Chondrocyte (in vitro differentiated cells): Measurements from ENCODE around the gene LRCH3. TPM values are rescaled to one million over a fixed set of nuclear protein-coding genes. Genes with fewer than 3 reads are reported as not detected.
A peak's percentile ranks its signal among the peaks of the same experiment; 100 is the strongest.
"Not testable (repeated sequence)": the region's sequence is repeated elsewhere in the genome, so short reads cannot be mapped to it uniquely, and the experiment has no call there.

Experiments used
- DNase-seq: peaks from one replicate; pipeline ENCODE4 v3.0.0; 2021; ENCODE audit warnings: mixed read lengths, low spot score
- H3K27ac Mint-ChIP-seq: one replicate; pipeline ENCODE4 v1.8.0; 2021; ENCODE audit warnings: mild to moderate bottlenecking, moderate library complexity, mixed read lengths; ENCODE audit not compliant: unreplicated experiment
- H3K27me3 Mint-ChIP-seq: 2 replicates; pipeline ENCODE4 v1.8.0; 2021; ENCODE audit warnings: low read depth, mixed read lengths
- H3K36me3 Mint-ChIP-seq: 2 replicates; pipeline ENCODE4 v1.8.0; 2021; ENCODE audit warnings: low read depth, mixed read lengths
- H3K4me1 Mint-ChIP-seq: 2 replicates; pipeline ENCODE4 v1.8.0; 2021; ENCODE audit warnings: low read depth, mild to moderate bottlenecking, mixed read lengths
- H3K4me3 Mint-ChIP-seq: one replicate; pipeline ENCODE4 v1.8.0; 2021; ENCODE audit warnings: mild to moderate bottlenecking, moderate library complexity, mixed read lengths; ENCODE audit not compliant: unreplicated experiment
- H3K9me3 Mint-ChIP-seq: 2 replicates; pipeline ENCODE4 v1.8.0; 2021; ENCODE audit warnings: low read depth, mixed read lengths
- total RNA-seq: library from RNA; stranded (reverse); gene quantifications from 3 replicates; pipeline ENCODE4 v1.2.1, GENCODE V29; 2021
- TF ChIP-seq, protein P1 (sequence below): fragments of 200-600 bp; sonication (generic); IDR thresholded peaks from 2 replicates; pipeline ENCODE4 v1.5.0; 2021; ENCODE audit warnings: antibody characterized with exemption, mild to moderate bottlenecking, moderate library complexity

The LRCH3 gene
- total RNA-seq, 1 donor from 2014 or later, result 49.8 TPM

DNA sequence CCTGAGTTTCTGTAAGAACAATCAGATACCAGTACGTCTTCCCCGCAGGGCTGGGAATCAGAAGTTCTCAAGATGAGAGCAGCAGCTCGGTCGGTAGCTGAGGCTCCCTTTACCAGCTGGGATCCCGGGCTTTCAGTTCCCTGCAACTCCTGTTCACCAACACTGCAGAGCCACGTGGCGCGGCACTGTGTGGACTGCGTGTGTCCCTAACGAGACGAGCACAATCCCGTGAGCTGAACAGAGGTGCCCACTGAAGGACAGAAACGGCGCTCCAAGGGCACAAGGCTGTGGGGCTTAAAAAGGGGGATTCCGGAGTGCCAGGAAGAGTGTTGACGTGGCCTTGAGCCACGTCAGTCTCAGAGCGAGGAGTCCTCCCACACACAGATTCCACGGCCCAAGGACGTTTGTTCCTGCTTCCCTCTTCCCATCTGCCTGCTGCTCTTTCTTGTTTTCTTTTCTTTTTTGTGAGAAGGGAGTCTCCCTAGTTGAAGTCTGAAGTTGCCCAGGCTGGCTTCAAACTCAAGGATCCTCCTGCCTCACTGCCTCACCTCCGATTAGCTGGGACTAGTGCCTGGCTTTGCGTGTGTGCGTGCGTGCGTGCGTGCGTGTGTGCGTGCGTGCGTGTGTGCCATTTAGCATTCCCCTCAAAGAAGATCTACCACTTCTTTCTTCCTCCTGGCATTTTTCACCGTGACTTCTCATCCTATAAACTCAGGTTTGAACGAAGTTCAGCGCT, 121.9 kb downstream of the LRCH3 start:
- H3K9me3 Mint-ChIP-seq, result peaks cover 3% of the 10 kb centered on the region
- peak overlapping the region; percentile 19 for H3K4me3 Mint-ChIP-seq
- no peaks in the 10 kb centered on the region for H3K27me3 Mint-ChIP-seq
- H3K4me1 Mint-ChIP-seq, result peaks cover 6% of the 10 kb centered on the region
- TF ChIP-seq, protein P1, sequence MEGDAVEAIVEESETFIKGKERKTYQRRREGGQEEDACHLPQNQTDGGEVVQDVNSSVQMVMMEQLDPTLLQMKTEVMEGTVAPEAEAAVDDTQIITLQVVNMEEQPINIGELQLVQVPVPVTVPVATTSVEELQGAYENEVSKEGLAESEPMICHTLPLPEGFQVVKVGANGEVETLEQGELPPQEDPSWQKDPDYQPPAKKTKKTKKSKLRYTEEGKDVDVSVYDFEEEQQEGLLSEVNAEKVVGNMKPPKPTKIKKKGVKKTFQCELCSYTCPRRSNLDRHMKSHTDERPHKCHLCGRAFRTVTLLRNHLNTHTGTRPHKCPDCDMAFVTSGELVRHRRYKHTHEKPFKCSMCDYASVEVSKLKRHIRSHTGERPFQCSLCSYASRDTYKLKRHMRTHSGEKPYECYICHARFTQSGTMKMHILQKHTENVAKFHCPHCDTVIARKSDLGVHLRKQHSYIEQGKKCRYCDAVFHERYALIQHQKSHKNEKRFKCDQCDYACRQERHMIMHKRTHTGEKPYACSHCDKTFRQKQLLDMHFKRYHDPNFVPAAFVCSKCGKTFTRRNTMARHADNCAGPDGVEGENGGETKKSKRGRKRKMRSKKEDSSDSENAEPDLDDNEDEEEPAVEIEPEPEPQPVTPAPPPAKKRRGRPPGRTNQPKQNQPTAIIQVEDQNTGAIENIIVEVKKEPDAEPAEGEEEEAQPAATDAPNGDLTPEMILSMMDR, result no peak
- no peaks in the 10 kb centered on the region for H3K36me3 Mint-ChIP-seq
- DNase-seq, result no peak
- H3K27ac Mint-ChIP-seq, result no peak overlapping the region

DNA sequence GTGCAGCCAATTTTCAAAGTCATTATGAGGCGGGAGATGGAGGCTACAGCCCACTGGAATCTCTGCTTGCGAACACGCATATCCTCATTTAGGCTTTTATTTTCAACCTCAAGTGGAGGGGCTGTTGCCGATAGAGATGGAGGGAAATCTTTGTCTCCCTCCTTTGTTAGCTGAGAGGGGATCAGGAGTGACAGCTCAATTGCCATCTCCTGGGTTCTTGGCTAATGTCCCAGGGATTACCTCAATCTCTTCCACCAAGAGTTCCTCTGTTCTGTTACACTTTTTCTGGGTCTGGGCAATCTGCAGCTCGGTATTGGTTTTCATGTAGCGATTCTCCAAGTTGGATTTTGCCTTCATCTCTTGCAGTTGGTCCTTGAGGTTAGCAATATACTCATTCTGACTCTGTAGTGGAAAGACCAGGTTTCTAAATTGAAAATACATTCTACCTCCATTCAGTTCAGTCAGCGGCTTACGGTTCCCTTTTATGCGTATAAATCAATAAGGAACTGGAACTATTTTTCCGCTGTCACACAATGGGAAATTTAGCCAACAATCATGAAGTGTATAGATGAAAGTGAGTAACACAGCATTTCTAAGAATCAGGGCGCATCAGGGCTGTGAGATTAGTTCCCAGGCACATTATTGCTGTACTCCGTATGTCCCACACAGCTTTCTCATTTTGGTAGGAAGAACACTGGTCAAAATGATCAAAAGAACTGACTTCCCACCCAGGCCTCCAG, 122.8 kb downstream of the LRCH3 start:
- Mint-ChIP-seq H3K27me3 (no peaks in the 10 kb centered on the region), H3K36me3 (no peaks in the 10 kb centered on the region), H3K4me1 (peaks cover 6% of the 10 kb centered on the region), H3K27ac (no peak overlapping the region), H3K4me3 (no peak overlapping the region), H3K9me3 (peaks cover 3% of the 10 kb centered on the region)
- TF ChIP-seq, protein P1, result no peak
- no peak for DNase-seq

DNA sequence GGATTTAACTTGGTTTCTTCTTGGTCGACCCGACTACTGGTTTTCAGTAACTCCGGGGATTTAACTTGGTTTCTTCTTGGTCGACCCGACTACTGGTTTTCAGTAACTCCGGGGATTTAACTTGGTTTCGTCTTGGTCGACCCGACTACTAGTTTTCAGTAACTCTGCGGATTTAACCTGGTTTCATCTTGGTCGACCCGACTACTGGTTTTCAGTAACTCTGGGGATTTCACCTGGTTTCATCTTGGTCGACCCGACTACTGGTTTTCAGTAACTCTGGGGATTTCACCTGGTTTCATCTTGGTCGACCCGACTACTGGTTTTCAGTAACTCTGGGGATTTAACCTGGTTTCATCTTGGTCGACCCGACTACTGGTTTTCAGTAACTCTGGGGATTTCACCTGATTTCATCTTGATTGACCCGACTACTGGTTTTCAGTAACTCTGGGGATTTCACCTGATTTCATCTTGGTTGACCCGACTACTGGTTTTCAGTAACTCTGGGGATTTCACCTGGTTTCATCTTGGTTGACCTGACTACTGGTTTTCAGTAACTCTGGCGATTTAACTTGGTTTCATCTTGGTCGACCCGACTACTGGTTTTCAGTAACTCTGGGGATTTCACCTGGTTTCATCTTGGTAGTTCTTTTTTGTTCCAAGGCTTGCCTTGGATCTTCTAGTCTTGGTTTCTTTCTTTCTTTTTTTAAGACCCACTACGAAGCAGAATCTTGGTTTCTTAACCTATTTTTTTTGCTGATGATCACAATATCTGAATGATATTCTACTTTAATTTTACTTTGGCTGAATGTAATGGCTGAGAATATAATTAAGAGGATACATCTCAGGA, 130.6 kb downstream of the LRCH3 start:
- not testable (repeated sequence) for DNase-seq, H3K4me3 Mint-ChIP-seq, H3K9me3 Mint-ChIP-seq, H3K27me3 Mint-ChIP-seq, H3K27ac Mint-ChIP-seq, H3K4me1 Mint-ChIP-seq, H3K36me3 Mint-ChIP-seq

DNA sequence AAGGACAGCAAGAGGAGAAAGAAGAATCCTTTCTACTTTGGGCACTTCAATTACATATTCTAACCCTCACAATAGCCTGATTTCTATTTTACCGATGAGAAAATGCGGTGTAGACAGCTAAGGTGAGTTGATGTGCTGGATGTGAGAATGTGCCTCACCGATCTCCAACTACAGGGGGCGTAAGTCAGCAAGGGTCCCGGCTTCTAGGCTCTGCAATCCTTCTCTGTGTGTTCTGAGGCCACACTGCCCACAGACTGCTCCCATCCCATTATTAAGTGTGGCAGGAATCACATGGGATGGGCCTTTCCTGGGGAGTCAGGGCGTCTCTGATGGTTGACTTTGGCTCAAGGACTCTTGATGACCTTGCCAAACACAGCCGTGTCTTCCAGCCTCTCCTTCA, 135.4 kb downstream of the LRCH3 start:
- H3K9me3 Mint-ChIP-seq, result no peaks in the 10 kb centered on the region
- no peak overlapping the region for H3K4me3 Mint-ChIP-seq
- TF ChIP-seq, protein P1, result peak; percentile 38
- H3K27me3 Mint-ChIP-seq, result no peaks in the 10 kb centered on the region
- peaks cover 11% of the 10 kb centered on the region for H3K36me3 Mint-ChIP-seq
- no peak for DNase-seq
- H3K4me1 Mint-ChIP-seq, result no peaks in the 10 kb centered on the region
- no peak overlapping the region for H3K27ac Mint-ChIP-seq

DNA sequence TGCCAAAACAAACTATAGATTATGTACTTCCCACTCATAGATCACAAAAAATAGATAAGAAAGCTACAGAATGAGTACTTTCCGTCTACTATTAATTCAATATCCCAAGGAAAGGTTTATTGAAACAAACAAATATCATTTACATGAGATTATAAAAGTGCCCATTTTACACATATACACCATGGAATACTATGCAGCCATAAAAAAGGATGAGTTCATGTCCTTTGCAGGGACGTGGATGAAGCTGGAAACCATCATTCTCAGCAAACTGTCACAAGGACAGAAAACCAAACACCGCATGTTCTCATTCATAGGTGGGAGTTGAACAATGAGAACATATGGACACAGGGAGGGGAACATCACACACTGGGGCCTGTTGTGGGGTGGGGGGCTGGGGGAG, 136.5 kb downstream of the LRCH3 start:
- H3K27ac Mint-ChIP-seq, H3K4me3 Mint-ChIP-seq, H3K9me3 Mint-ChIP-seq, H3K27me3 Mint-ChIP-seq, H3K4me1 Mint-ChIP-seq, DNase-seq: not testable (repeated sequence)
- H3K36me3 Mint-ChIP-seq, result peaks cover 11% of the 10 kb centered on the region

DNA sequence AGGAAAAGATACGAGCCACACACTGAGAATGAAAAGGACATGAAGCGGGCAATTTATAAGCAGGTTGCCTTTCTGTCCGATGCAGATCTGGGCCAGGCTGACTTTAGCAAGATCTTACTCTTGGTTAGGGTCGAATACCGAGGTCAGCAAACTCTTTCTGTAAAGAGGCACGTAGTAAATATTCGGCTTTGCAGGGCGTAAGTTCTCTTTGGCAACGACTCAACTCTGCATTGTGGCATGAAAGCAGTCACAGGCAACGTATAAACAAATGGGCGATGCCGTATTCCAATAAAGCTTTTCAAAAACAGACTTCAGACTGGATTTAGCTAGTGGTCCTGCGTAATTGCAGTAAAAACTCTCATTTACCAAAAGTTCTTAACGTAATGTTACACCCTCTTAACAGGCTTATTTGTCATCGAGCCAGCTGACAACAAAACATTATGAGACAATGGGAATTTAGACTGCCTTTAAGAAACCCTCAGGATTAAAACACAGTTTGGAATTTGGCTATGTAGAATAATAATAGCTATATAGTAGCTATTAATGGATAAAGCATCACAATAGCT, 145.8 kb downstream of the LRCH3 start:
- Mint-ChIP-seq H3K27ac (no peak overlapping the region), H3K4me1 (no peaks in the 10 kb centered on the region), H3K9me3 (no peaks in the 10 kb centered on the region), H3K4me3 (no peak overlapping the region), H3K27me3 (no peaks in the 10 kb centered on the region), H3K36me3 (no peaks in the 10 kb centered on the region)
- DNase-seq, result no peak
- TF ChIP-seq, protein P1, result no peak
